Measurements from ENCODE around the gene ZFAND4.
A peak's percentile ranks its signal among the peaks of the same experiment; 100 is the strongest.

ZFAND4 gene

GRCh38 chr10:45653454-45653853, 19.1 kb downstream of the ZFAND4 start:
- Histone ChIP-seq H3K9me3 (ENCODE audit: insufficient read depth, low read length) (no peaks in the 10 kb centered on the region), H3K9me2 (replicated peaks; ENCODE audit: insufficient read depth, low read length) (no peaks in the 10 kb centered on the region), H3K27ac (ENCODE audit: low read depth, low read length) (peak overlapping the region; percentile 99), H3K4me2 (ENCODE audit: low read depth, low read length, poor library complexity, severe bottlenecking) (peak overlapping the region; percentile 89), H3K36me3 (ENCODE audit: low read length) (peaks cover 27% of the 10 kb centered on the region), H2AFZ (ENCODE audit: low read depth, low read length, severe bottlenecking) (no peak overlapping the region), H3K79me2 (ENCODE audit: insufficient read depth, low read length) (peaks cover 94% of the 10 kb centered on the region), H3K9ac (ENCODE audit: low read length) (peak overlapping the region; percentile 57), H3K4me3 (ENCODE audit: insufficient read depth, low read length, poor library complexity, severe bottlenecking) (peak overlapping the region; percentile 41), H3F3A (ENCODE audit: insufficient read depth) (peaks cover 59% of the 10 kb centered on the region), H3K27me3 (ENCODE audit: low read length) (no peaks in the 10 kb centered on the region), H4K20me1 (ENCODE audit: low read depth, low read length) (no peaks in the 10 kb centered on the region)
- TF ChIP-seq EZH2phosphoT487 (conservative IDR thresholded peaks at IDR 0.05; ENCODE audit: low read length) (no peak), CTCF (IDR thresholded peaks at IDR 0.05; ENCODE audit: insufficient read depth, low read length, poor library complexity, severe bottlenecking) (no peak)

- Histone ChIP-seq H3K79me2 (ENCODE audit: insufficient read depth, low read length) (peaks cover 94% of the 10 kb centered on the region), H4K20me1 (ENCODE audit: low read depth, low read length) (no peaks in the 10 kb centered on the region), H3K9ac (ENCODE audit: low read length) (peak overlapping the region; percentile 57), H3K4me3 (ENCODE audit: insufficient read depth, low read length, poor library complexity, severe bottlenecking) (peak overlapping the region; percentile 41), H3K9me3 (ENCODE audit: insufficient read depth, low read length) (no peaks in the 10 kb centered on the region), H3F3A (ENCODE audit: insufficient read depth) (peaks cover 49% of the 10 kb centered on the region), H3K36me3 (ENCODE audit: low read length) (peaks cover 35% of the 10 kb centered on the region), H3K4me2 (ENCODE audit: low read depth, low read length, poor library complexity, severe bottlenecking) (peak overlapping the region; percentile 89), H3K27me3 (ENCODE audit: low read length) (no peaks in the 10 kb centered on the region), H2AFZ (ENCODE audit: low read depth, low read length, severe bottlenecking) (no peak overlapping the region), H3K9me2 (replicated peaks; ENCODE audit: insufficient read depth, low read length) (no peaks in the 10 kb centered on the region), H3K27ac (ENCODE audit: low read depth, low read length) (peak overlapping the region; percentile 99)
- no peak for TF ChIP-seq EZH2phosphoT487 (conservative IDR thresholded peaks at IDR 0.05; ENCODE audit: low read length)
- TF ChIP-seq CTCF (IDR thresholded peaks at IDR 0.05; ENCODE audit: insufficient read depth, low read length, poor library complexity, severe bottlenecking), result no peak
Observed at GRCh38 chr10:45652511-45652910, 20.1 kb downstream of the ZFAND4 start.

GRCh38 chr10:45649296-45649695, 23.3 kb downstream of the ZFAND4 start:
- Histone ChIP-seq H3K79me2 (ENCODE audit: insufficient read depth, low read length) (peaks cover 90% of the 10 kb centered on the region), H3K9me3 (ENCODE audit: insufficient read depth, low read length) (no peaks in the 10 kb centered on the region), H3F3A (ENCODE audit: insufficient read depth) (peaks cover 21% of the 10 kb centered on the region), H3K9me2 (replicated peaks; ENCODE audit: insufficient read depth, low read length) (no peaks in the 10 kb centered on the region), H2AFZ (ENCODE audit: low read depth, low read length, severe bottlenecking) (no peak overlapping the region), H4K20me1 (ENCODE audit: low read depth, low read length) (no peaks in the 10 kb centered on the region), H3K27ac (ENCODE audit: low read depth, low read length) (no peak overlapping the region; the same call in 1 of the 2 replicates), H3K27me3 (ENCODE audit: low read length) (no peaks in the 10 kb centered on the region), H3K9ac (ENCODE audit: low read length) (no peak overlapping the region), H3K36me3 (ENCODE audit: low read length) (peaks cover 59% of the 10 kb centered on the region), H3K4me2 (ENCODE audit: low read depth, low read length, poor library complexity, severe bottlenecking) (no peak overlapping the region), H3K4me3 (ENCODE audit: insufficient read depth, low read length, poor library complexity, severe bottlenecking) (no peak overlapping the region)
- TF ChIP-seq CTCF (IDR thresholded peaks at IDR 0.05; ENCODE audit: insufficient read depth, low read length, poor library complexity, severe bottlenecking) (no peak), EZH2phosphoT487 (conservative IDR thresholded peaks at IDR 0.05; ENCODE audit: low read length) (no peak)
